GM23338 (cell line): ENCODE results near the gene CD7. TPM values are rescaled to one million over a fixed set of nuclear protein-coding genes. Genes with fewer than 3 reads are reported as not detected.

ENCODE experiments used
- ATAC-seq: fragments of 200-7000 bp; cut with Tn5 transposase; 3 replicates; pipeline ENCODE4 v1.9.1; 2020
- DNase-seq: peaks from one replicate; pipeline ENCODE4 v3.0.0-alpha.2; 2015; ENCODE audit warnings: low spot score
- H2AFZ ChIP-seq: fragments of 200-600 bp; sonication (generic); 2 replicates; pipeline ENCODE4 v1.8.0; 2016; ENCODE audit warnings: antibody characterized with exemption, mild to moderate bottlenecking, moderate library complexity
- H3F3A ChIP-seq: fragments of 200-600 bp; sonication (generic); replicated peaks from 2 replicates; pipeline ENCODE4 v1.8.0; 2017; ENCODE audit warnings: antibody characterized with exemption, mixed run types, low read depth
- H3K27ac ChIP-seq: fragments of 200-600 bp; sonication (generic); 2 replicates; pipeline ENCODE4 v1.6.1; 2016; ENCODE audit warnings: low read depth
- H3K27me3 ChIP-seq: fragments of 200-600 bp; sonication (generic); 2 replicates; pipeline ENCODE4 v1.8.0; 2016; ENCODE audit warnings: mild to moderate bottlenecking, mixed run types, moderate library complexity; ENCODE audit not compliant: insufficient read depth
- H3K36me3 ChIP-seq: fragments of 200-600 bp; sonication (generic); 2 replicates; pipeline ENCODE4 v1.8.0; 2016; ENCODE audit warnings: mild to moderate bottlenecking; ENCODE audit not compliant: insufficient read depth
- H3K4me1 ChIP-seq: fragments of 200-600 bp; sonication (generic); 2 replicates; pipeline ENCODE4 v1.8.0; 2016; ENCODE audit warnings: mild to moderate bottlenecking, moderate library complexity; ENCODE audit not compliant: insufficient read depth
- H3K4me2 ChIP-seq: fragments of 200-600 bp; sonication (generic); 2 replicates; pipeline ENCODE4 v1.7.1; 2017; ENCODE audit warnings: mixed run types
- H3K4me3 ChIP-seq: fragments of 200-600 bp; sonication (generic); 2 replicates; pipeline ENCODE4 v1.6.1; 2016; ENCODE audit warnings: mixed run types
- H3K79me2 ChIP-seq: fragments of 200-600 bp; sonication (generic); replicated peaks from 2 replicates; pipeline ENCODE4 v1.8.0; 2017; ENCODE audit warnings: mild to moderate bottlenecking; ENCODE audit not compliant: insufficient read depth
- H3K9me2 ChIP-seq: fragments of 200-600 bp; sonication (generic); 2 replicates; pipeline ENCODE4 v1.8.0; 2017; ENCODE audit not compliant: insufficient read depth
- H4K20me1 ChIP-seq: fragments of 200-600 bp; sonication (generic); replicated peaks from 2 replicates; pipeline ENCODE4 v1.8.0; 2017; ENCODE audit warnings: mild to moderate bottlenecking; ENCODE audit not compliant: insufficient read depth
- H3K27ac Mint-ChIP-seq: 2 replicates; pipeline ENCODE4 v1.8.0; 2020; ENCODE audit warnings: inconsistent platforms, mild to moderate bottlenecking, moderate library complexity, mixed read lengths
- H3K27me3 Mint-ChIP-seq: 3 replicates; pipeline ENCODE4 v1.8.0; 2022; ENCODE audit warnings: low read depth, mild to moderate bottlenecking, moderate library complexity, mixed read lengths, inconsistent platforms; ENCODE audit not compliant: insufficient read depth, poor library complexity
- H3K36me3 Mint-ChIP-seq: 3 replicates; pipeline ENCODE4 v1.8.0; 2021; ENCODE audit warnings: low read depth, mild to moderate bottlenecking, inconsistent platforms, moderate library complexity, mixed read lengths
- H3K4me1 Mint-ChIP-seq: 3 replicates; pipeline ENCODE4 v1.8.0; 2020; ENCODE audit warnings: mild to moderate bottlenecking, inconsistent platforms, mixed read lengths
- H3K4me3 Mint-ChIP-seq: 3 replicates; pipeline ENCODE4 v1.8.0; 2021; ENCODE audit warnings: moderate library complexity, mild to moderate bottlenecking, inconsistent platforms, mixed read lengths
- H3K9me3 Mint-ChIP-seq: 3 replicates; pipeline ENCODE4 v1.8.0; 2020; ENCODE audit warnings: moderate library complexity, mild to moderate bottlenecking, inconsistent platforms, mixed read lengths
- CREB1 ChIP-seq: fragments of 250-450 bp; sonication (Bioruptor Pico); IDR thresholded peaks from 2 replicates; pipeline ENCODE4 v1.5.0; 2020; ENCODE audit warnings: low read depth, mild to moderate bottlenecking, moderate library complexity
- EZH2 ChIP-seq: fragments of 200-600 bp; sonication (generic); IDR thresholded peaks from one replicate; pipeline ENCODE4 v1.8.0; 2017; ENCODE audit warnings: antibody characterized with exemption, mild to moderate bottlenecking, low read depth; ENCODE audit not compliant: unreplicated experiment
- JUNB ChIP-seq: IDR thresholded peaks from one replicate; pipeline ENCODE4 v1.6.1; 2016; ENCODE audit warnings: antibody characterized with exemption; ENCODE audit not compliant: unreplicated experiment
- NANOG ChIP-seq: IDR thresholded peaks from 2 replicates; pipeline ENCODE4 v1.6.1; 2016; ENCODE audit warnings: antibody characterized with exemption, borderline replicate concordance
- POLR2AphosphoS5 ChIP-seq: IDR thresholded peaks from 2 replicates; pipeline ENCODE4 v1.6.1; 2016; ENCODE audit warnings: antibody characterized with exemption, low read depth
- STAT1 ChIP-seq: IDR thresholded peaks from one replicate; pipeline ENCODE4 v1.6.1; 2016; ENCODE audit warnings: antibody characterized with exemption; ENCODE audit not compliant: unreplicated experiment
- ZNF331 ChIP-seq: fragments of 250-450 bp; sonication (Bioruptor Pico); IDR thresholded peaks from 2 replicates; pipeline ENCODE4 v1.5.0; 2020; ENCODE audit warnings: low read depth, mild to moderate bottlenecking, moderate library complexity
- polyA plus RNA-seq: library from polyadenylated mRNA; unstranded; fragments of >200 nt; fragmentation: Nextera tagmentation; extraction: Ambion mirVana; gene quantifications from 2 replicates; pipeline ENCODE4 v1.2.1, GENCODE V29; 2016
- total RNA-seq: library from RNA; depleted of rRNA; stranded (reverse); fragments of >200 nt; shearing (Covaris generic); gene quantifications from 2 replicates; pipeline ENCODE4 v1.2.3, GENCODE V29; 2014
- TF ChIP-seq, protein P1 (sequence below), 2 experiments: fragments of 200-600 bp in 1 of 2; sonication (generic) in 1 of 2; conservative IDR thresholded peaks; 2 replicates each; pipeline versions ENCODE4 v1.5.1 to v1.6.1; 2016 to 2017; ENCODE audit warnings: antibody characterized with exemption in 2 of 2, low read depth in 2 of 2, mild to moderate bottlenecking in 2 of 2, moderate library complexity in 1 of 2
- TF ChIP-seq, protein P2 (sequence below): fragments of 250-450 bp; sonication (Bioruptor Pico); IDR thresholded peaks from 2 replicates; pipeline ENCODE4 v1.5.0; 2020; ENCODE audit warnings: mild to moderate bottlenecking, moderate library complexity

The CD7 gene
- total and polyA plus RNA-seq, 2 experiments from 2014 or later: 0.42 to 0.44 TPM

DNA sequence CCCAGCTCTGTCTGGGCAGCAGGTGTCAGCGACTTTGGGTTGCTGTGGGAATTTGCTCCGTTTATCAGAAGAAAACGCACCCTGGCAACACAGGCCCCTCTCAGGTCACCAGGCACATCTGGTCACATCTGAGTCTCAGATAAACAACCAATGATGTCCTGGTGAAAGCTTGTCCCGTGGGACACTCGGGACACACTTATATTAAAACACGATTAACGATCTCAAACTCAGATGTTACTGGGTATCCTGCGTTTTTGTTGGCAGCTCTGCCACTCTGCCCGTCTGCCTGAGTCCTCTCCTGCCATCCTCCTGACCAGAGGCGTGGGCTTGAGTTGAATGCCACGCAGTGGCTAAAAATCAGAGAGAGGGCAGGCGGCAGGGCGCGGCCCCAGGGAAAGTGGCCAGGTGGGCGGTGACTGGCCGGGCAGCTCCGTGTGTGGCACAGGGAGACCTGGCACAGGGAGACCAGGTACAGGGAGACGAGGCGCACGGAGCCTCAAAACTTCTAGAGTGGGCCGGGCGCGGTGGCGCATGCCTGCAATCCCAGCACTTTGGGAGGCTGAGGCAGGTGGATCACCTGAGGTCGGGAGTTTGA, 14.0 kb upstream of the CD7 start:
- Mint-ChIP-seq H3K4me1 (peaks cover 29% of the 10 kb centered on the region), H3K4me3 (no peak overlapping the region), H3K9me3 (no peaks in the 10 kb centered on the region), H3K36me3 (no peaks in the 10 kb centered on the region; the same call in 2 of the 3 replicates), H3K27ac (no peak overlapping the region), H3K27me3 (peaks cover 55% of the 10 kb centered on the region)
- Histone ChIP-seq H4K20me1 (no peaks in the 10 kb centered on the region), H3F3A (no peaks in the 10 kb centered on the region), H3K79me2 (no peaks in the 10 kb centered on the region), H3K4me3 (no peak overlapping the region), H3K27ac (no peak overlapping the region), H3K4me2 (no peak overlapping the region), H3K4me1 (peaks cover 5% of the 10 kb centered on the region; the same call in 1 of the 2 replicates), H3K9me2 (no peaks in the 10 kb centered on the region), H3K36me3 (no peaks in the 10 kb centered on the region), H3K27me3 (peaks cover 49% of the 10 kb centered on the region), H2AFZ (no peak overlapping the region)
- TF ChIP-seq CREB1 (no peak), EZH2 (no peak), STAT1 (no peak), NANOG (no peak), JUNB (no peak)
- TF ChIP-seq, protein P1, sequence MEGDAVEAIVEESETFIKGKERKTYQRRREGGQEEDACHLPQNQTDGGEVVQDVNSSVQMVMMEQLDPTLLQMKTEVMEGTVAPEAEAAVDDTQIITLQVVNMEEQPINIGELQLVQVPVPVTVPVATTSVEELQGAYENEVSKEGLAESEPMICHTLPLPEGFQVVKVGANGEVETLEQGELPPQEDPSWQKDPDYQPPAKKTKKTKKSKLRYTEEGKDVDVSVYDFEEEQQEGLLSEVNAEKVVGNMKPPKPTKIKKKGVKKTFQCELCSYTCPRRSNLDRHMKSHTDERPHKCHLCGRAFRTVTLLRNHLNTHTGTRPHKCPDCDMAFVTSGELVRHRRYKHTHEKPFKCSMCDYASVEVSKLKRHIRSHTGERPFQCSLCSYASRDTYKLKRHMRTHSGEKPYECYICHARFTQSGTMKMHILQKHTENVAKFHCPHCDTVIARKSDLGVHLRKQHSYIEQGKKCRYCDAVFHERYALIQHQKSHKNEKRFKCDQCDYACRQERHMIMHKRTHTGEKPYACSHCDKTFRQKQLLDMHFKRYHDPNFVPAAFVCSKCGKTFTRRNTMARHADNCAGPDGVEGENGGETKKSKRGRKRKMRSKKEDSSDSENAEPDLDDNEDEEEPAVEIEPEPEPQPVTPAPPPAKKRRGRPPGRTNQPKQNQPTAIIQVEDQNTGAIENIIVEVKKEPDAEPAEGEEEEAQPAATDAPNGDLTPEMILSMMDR (conservative IDR thresholded peaks at IDR 0.05; ENCODE audit: low read depth in 2 of 2): no peak
- no peak for ATAC-seq
- DNase-seq: no peak

DNA sequence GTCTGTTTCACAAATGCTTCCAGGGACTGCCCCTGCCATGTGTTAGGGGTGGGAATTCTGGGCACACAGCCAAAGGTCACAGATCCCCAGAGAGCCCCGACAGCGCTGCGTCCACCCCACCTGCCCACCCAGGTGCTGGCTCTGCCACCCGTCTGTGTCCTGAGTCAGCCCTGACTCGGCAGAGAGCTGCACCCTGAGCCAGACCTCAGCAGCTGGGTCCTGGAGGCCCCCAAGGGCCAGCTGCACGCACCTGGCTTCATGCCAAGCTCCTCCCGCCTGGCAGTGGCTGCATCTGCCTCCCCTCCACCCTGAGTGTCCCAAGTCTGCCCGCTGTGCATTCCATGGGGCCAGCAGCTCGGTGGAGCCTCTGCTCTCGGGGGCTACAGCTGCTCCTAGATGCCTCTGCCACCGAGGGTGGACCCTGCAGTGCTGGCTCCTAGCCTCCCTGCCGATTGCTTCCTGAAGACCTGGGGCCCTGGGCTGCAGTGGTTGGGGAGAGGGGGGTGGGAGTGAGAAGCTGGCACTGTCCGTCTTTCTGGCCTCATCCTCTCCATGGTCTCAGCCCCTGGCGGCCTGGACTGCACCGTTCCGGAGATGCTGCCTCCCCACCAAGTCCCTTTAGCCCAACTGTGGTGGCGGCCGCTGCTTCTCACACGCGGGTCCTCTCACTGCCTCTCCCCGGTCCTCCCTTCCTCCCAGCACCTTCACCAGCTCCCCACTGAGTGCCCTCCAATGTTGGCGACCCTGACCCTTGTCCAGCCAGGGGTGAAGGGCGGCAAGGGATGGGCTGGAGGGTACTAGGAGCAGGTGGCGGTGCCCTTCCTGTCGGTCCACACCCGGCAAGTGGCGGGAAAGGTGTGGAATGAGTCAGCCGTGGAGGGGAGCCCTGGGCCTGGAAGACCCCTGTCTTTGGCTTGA, 13.2 kb upstream of the CD7 start:
- Histone ChIP-seq H3K9me2 (no peaks in the 10 kb centered on the region), H3F3A (no peaks in the 10 kb centered on the region), H3K4me3 (no peak overlapping the region), H4K20me1 (no peaks in the 10 kb centered on the region), H3K4me1 (no peaks in the 10 kb centered on the region; the same call in 1 of the 2 replicates), H2AFZ (no peak overlapping the region), H3K4me2 (no peak overlapping the region), H3K27ac (no peak overlapping the region), H3K79me2 (no peaks in the 10 kb centered on the region), H3K27me3 (peaks cover 42% of the 10 kb centered on the region), H3K36me3 (no peaks in the 10 kb centered on the region)
- no peaks in the 10 kb centered on the region for H3K9me3 Mint-ChIP-seq
- no peak overlapping the region for H3K27ac Mint-ChIP-seq
- ATAC-seq: no peak
- H3K36me3 Mint-ChIP-seq: no peaks in the 10 kb centered on the region; the same call in 2 of the 3 replicates
- H3K4me3 Mint-ChIP-seq: no peak overlapping the region
- peaks cover 48% of the 10 kb centered on the region for H3K27me3 Mint-ChIP-seq
- peaks cover 27% of the 10 kb centered on the region for H3K4me1 Mint-ChIP-seq
- DNase-seq: no peak
- TF ChIP-seq POLR2AphosphoS5: no peak
- no peak for TF ChIP-seq STAT1
- no peak for TF ChIP-seq EZH2
- TF ChIP-seq, protein P2, sequence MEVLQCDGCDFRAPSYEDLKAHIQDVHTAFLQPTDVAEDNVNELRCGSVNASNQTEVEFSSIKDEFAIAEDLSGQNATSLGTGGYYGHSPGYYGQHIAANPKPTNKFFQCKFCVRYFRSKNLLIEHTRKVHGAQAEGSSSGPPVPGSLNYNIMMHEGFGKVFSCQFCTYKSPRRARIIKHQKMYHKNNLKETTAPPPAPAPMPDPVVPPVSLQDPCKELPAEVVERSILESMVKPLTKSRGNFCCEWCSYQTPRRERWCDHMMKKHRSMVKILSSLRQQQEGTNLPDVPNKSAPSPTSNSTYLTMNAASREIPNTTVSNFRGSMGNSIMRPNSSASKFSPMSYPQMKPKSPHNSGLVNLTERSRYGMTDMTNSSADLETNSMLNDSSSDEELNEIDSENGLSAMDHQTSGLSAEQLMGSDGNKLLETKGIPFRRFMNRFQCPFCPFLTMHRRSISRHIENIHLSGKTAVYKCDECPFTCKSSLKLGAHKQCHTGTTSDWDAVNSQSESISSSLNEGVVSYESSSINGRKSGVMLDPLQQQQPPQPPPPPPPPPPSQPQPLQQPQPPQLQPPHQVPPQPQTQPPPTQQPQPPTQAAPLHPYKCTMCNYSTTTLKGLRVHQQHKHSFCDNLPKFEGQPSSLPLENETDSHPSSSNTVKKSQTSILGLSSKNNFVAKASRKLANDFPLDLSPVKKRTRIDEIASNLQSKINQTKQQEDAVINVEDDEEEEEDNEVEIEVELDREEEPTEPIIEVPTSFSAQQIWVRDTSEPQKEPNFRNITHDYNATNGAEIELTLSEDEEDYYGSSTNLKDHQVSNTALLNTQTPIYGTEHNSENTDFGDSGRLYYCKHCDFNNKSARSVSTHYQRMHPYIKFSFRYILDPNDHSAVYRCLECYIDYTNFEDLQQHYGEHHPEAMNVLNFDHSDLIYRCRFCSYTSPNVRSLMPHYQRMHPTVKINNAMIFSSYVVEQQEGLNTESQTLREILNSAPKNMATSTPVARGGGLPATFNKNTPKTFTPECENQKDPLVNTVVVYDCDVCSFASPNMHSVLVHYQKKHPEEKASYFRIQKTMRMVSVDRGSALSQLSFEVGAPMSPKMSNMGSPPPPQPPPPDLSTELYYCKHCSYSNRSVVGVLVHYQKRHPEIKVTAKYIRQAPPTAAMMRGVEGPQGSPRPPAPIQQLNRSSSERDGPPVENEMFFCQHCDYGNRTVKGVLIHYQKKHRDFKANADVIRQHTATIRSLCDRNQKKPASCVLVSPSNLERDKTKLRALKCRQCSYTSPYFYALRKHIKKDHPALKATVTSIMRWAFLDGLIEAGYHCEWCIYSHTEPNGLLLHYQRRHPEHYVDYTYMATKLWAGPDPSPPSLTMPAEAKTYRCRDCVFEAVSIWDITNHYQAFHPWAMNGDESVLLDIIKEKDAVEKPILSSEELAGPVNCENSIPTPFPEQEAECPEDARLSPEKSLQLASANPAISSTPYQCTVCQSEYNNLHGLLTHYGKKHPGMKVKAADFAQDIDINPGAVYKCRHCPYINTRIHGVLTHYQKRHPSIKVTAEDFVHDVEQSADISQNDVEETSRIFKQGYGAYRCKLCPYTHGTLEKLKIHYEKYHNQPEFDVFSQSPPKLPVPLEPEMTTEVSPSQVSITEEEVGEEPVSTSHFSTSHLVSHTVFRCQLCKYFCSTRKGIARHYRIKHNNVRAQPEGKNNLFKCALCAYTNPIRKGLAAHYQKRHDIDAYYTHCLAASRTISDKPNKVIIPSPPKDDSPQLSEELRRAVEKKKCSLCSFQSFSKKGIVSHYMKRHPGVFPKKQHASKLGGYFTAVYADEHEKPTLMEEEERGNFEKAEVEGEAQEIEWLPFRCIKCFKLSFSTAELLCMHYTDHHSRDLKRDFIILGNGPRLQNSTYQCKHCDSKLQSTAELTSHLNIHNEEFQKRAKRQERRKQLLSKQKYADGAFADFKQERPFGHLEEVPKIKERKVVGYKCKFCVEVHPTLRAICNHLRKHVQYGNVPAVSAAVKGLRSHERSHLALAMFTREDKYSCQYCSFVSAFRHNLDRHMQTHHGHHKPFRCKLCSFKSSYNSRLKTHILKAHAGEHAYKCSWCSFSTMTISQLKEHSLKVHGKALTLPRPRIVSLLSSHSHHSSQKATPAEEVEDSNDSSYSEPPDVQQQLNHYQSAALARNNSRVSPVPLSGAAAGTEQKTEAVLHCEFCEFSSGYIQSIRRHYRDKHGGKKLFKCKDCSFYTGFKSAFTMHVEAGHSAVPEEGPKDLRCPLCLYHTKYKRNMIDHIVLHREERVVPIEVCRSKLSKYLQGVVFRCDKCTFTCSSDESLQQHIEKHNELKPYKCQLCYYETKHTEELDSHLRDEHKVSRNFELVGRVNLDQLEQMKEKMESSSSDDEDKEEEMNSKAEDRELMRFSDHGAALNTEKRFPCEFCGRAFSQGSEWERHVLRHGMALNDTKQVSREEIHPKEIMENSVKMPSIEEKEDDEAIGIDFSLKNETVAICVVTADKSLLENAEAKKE (CRISPR knock-in tag): no peak
- no peak for TF ChIP-seq ZNF331 (CRISPR knock-in tag)
